Loucy (cell line): ENCODE data around the gene SH3RF3.

Experiments used
- H2AFZ ChIP-seq: fragments of 200-600 bp; sonication (generic); 2 replicates; pipeline ENCODE4 v1.6.0; 2016; ENCODE audit warnings: antibody characterized with exemption, mild to moderate bottlenecking, low read length, moderate library complexity
- H3F3A ChIP-seq: fragments of 200-600 bp; 2 replicates; pipeline ENCODE4 v1.6.0; 2016; ENCODE audit warnings: antibody characterized with exemption, low read depth, mild to moderate bottlenecking
- H3K27me3 ChIP-seq: fragments of 200-600 bp; sonication (generic); 2 replicates; pipeline ENCODE4 v1.6.1; 2014; ENCODE audit warnings: low read length, mild to moderate bottlenecking; ENCODE audit not compliant: insufficient read depth, poor library complexity, severe bottlenecking
- H3K36me3 ChIP-seq: fragments of 200-600 bp; sonication (generic); 2 replicates; pipeline ENCODE4 v1.6.1; 2016; ENCODE audit warnings: low read length; ENCODE audit not compliant: insufficient read depth
- H3K4me1 ChIP-seq: fragments of 200-600 bp; sonication (generic); 2 replicates; pipeline ENCODE4 v1.5.1; 2014; ENCODE audit warnings: low read length, mild to moderate bottlenecking; ENCODE audit not compliant: insufficient read depth, poor library complexity, severe bottlenecking
- H3K4me2 ChIP-seq: fragments of 200-600 bp; sonication (generic); 2 replicates; pipeline ENCODE4 v1.6.0; 2014; ENCODE audit warnings: antibody characterized with exemption, low read length, low read depth, mild to moderate bottlenecking; ENCODE audit not compliant: poor library complexity, severe bottlenecking
- H3K4me3 ChIP-seq: fragments of 200-600 bp; sonication (generic); 2 replicates; pipeline ENCODE4 v1.5.1; 2014; ENCODE audit warnings: low read length, mild to moderate bottlenecking, mixed read lengths; ENCODE audit not compliant: poor library complexity, severe bottlenecking
- H3K79me2 ChIP-seq: fragments of 200-600 bp; sonication (generic); 2 replicates; pipeline ENCODE4 v1.6.1; 2014; ENCODE audit warnings: low read length; ENCODE audit not compliant: insufficient read depth
- H3K9ac ChIP-seq: fragments of 200-600 bp; sonication (generic); 2 replicates; pipeline ENCODE4 v1.6.0; 2014; ENCODE audit warnings: mild to moderate bottlenecking, low read depth, low read length, moderate library complexity; ENCODE audit not compliant: poor library complexity, severe bottlenecking
- H3K9me2 ChIP-seq: fragments of 200-600 bp; sonication (generic); replicated peaks from 2 replicates; pipeline ENCODE4 v1.6.1; 2016; ENCODE audit warnings: low read depth, low read length, mixed read lengths
- H3K9me3 ChIP-seq: fragments of 200-600 bp; sonication (generic); 2 replicates; pipeline ENCODE4 v1.6.1; 2014; ENCODE audit warnings: mild to moderate bottlenecking, antibody characterized with exemption, low read length, low read depth; ENCODE audit not compliant: insufficient read depth
- H4K20me1 ChIP-seq: fragments of 200-600 bp; sonication (generic); 2 replicates; pipeline ENCODE4 v1.6.0; 2014; ENCODE audit warnings: antibody characterized with exemption, low read length, mild to moderate bottlenecking; ENCODE audit not compliant: insufficient read depth, poor library complexity, severe bottlenecking
- EZH2phosphoT487 ChIP-seq: fragments of 200-600 bp; IDR thresholded peaks from 2 replicates; pipeline ENCODE4 v1.6.1; 2018; ENCODE audit warnings: antibody characterized with exemption, mild to moderate bottlenecking, moderate library complexity, borderline replicate concordance
- TF ChIP-seq, protein P1 (sequence below): fragments of 200-600 bp; sonication (generic); conservative IDR thresholded peaks from 2 replicates; pipeline ENCODE4 v1.5.1; 2014; ENCODE audit warnings: mild to moderate bottlenecking, antibody characterized with exemption, low read length

SH3RF3 gene

DNA sequence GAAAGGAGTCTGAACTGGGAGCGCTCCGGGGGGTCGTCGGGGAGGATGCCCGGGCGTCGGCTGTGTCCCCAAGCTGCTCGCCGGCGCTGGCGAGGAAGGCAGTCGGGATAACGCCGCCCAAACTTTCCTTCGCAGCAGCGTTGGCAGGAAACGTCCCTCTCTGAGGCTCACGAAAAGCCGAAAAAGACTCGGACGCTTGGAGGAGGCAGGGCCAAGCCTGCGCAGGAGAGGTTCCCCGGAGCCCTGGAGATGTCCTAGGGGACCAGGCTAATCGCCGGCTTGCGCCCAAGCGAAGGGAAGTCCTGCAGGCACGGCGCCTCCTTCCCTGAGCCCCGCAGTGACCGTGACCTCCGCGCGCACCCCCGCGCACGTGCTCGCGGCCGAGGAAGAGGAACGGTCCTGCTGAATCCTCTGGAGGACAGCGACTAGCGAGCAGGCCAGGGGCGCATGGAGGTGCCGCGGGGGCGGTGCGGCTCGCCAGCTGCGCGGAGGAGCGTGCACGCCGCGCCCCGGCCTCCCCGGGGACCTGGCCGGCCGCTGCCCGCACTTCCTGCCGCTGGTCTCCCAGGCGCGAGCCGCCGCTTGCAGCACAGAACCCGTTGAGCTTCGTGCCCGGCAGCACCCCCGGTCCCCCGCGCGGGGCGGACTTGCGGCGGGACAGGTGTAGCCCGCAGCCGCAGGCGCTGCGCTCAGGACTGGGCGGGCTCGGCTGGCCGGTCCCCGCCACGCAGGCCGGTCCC lies at the start of gene SH3RF3:
Gene SH3RF3 (plus strand): TSS at position 590 of the 740 bp plus-strand sequence.
- H3K9ac ChIP-seq: peak within 1 kb of the TSS; percentile 70
- H3K4me3 ChIP-seq: peak within 1 kb of the TSS; percentile 84
- no peaks in the 10 kb centered on the region for H3K27me3 ChIP-seq
- H3K36me3 ChIP-seq: no peaks in the 10 kb centered on the region
- peak within 1 kb of the TSS; percentile 89 for H3K4me2 ChIP-seq
- peaks cover 8% of the 10 kb centered on the region for H4K20me1 ChIP-seq
- H3K79me2 ChIP-seq: peaks cover 50% of the 10 kb centered on the region
- peaks cover 3% of the 10 kb centered on the region; the same call in 1 of the 2 replicates for H3F3A ChIP-seq
- no peaks in the 10 kb centered on the region for H3K9me3 ChIP-seq
- no peaks in the 10 kb centered on the region for H3K9me2 ChIP-seq
- H2AFZ ChIP-seq: peak within 1 kb of the TSS; percentile 75
- TF ChIP-seq EZH2phosphoT487: no peak
- TF ChIP-seq, protein P1, sequence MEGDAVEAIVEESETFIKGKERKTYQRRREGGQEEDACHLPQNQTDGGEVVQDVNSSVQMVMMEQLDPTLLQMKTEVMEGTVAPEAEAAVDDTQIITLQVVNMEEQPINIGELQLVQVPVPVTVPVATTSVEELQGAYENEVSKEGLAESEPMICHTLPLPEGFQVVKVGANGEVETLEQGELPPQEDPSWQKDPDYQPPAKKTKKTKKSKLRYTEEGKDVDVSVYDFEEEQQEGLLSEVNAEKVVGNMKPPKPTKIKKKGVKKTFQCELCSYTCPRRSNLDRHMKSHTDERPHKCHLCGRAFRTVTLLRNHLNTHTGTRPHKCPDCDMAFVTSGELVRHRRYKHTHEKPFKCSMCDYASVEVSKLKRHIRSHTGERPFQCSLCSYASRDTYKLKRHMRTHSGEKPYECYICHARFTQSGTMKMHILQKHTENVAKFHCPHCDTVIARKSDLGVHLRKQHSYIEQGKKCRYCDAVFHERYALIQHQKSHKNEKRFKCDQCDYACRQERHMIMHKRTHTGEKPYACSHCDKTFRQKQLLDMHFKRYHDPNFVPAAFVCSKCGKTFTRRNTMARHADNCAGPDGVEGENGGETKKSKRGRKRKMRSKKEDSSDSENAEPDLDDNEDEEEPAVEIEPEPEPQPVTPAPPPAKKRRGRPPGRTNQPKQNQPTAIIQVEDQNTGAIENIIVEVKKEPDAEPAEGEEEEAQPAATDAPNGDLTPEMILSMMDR: no peak
- H3K4me1 ChIP-seq: peaks cover 48% of the 10 kb centered on the region

DNA sequence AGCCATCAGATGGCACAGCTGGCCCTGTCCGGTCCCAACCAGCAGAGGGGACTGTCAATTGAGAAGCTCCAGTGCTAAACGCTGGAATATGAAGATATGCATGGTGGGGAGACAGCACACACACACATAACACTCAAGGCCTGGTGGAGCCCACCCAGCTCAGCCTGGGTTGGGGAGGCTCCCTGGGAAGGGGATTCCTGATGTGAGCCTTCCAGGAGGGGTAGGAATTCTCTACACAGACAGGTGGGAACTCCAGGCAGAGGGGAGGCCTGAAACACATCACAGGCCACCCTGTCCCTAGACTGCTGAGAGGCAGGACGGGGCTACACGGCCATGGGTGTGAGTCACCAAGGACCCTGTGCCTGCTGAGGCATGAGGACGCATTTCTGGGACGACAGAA lies 49.4 kb upstream of the SH3RF3 start:
- no peaks in the 10 kb centered on the region for H3K79me2 ChIP-seq
- H3K4me3 ChIP-seq: no peak overlapping the region
- no peak overlapping the region for H3K9ac ChIP-seq
- peaks cover 4% of the 10 kb centered on the region for H3K4me1 ChIP-seq
- no peaks in the 10 kb centered on the region for H3K9me2 ChIP-seq
- H3K9me3 ChIP-seq: no peaks in the 10 kb centered on the region
- no peak overlapping the region for H2AFZ ChIP-seq
- no peaks in the 10 kb centered on the region for H3F3A ChIP-seq
- no peaks in the 10 kb centered on the region for H4K20me1 ChIP-seq
- no peak overlapping the region for H3K4me2 ChIP-seq
- TF ChIP-seq, protein P1: no peak
- TF ChIP-seq EZH2phosphoT487: no peak
- no peaks in the 10 kb centered on the region for H3K27me3 ChIP-seq
- no peaks in the 10 kb centered on the region for H3K36me3 ChIP-seq

DNA sequence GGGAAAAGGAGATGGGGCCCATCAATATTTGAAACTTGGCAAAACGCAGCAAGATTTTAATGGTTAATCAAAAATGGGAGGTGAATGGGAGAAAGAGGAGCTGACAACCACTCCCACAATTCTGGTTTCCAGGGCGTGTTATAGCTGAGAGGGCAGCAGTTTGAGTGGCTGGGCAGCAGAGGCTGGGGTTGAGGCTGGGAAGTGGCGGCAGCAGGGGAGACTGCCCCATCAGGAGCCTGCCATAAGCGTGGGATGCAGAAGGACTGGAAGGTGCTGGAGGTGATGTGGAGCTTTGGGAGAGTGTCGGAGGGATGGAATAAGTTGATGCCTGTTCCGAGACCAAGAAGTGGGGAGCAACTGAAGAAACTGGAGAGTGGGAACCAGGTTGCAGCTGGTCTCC lies 48.9 kb upstream of the SH3RF3 start:
- H3F3A ChIP-seq: no peaks in the 10 kb centered on the region
- no peaks in the 10 kb centered on the region for H4K20me1 ChIP-seq
- no peaks in the 10 kb centered on the region for H3K36me3 ChIP-seq
- H3K27me3 ChIP-seq: no peaks in the 10 kb centered on the region
- no peak overlapping the region for H3K4me2 ChIP-seq
- H3K9me2 ChIP-seq: no peaks in the 10 kb centered on the region
- no peaks in the 10 kb centered on the region for H3K79me2 ChIP-seq
- H3K4me3 ChIP-seq: no peak overlapping the region
- TF ChIP-seq, protein P1: no peak
- no peak for TF ChIP-seq EZH2phosphoT487
- H2AFZ ChIP-seq: no peak overlapping the region
- no peak overlapping the region for H3K9ac ChIP-seq
- no peaks in the 10 kb centered on the region for H3K9me3 ChIP-seq
- H3K4me1 ChIP-seq: peaks cover 4% of the 10 kb centered on the region
